Aorta (tissue), 5 donors: ENCODE results near the gene ZMYM3. TPM values are rescaled to one million over a fixed set of nuclear protein-coding genes. Genes with fewer than 3 reads are reported as not detected.

Experiments used
- ATAC-seq: fragments of 200-7000 bp; cut with Tn5 transposase; one replicate; pipeline ENCODE4 v1.9.1; 2022; ENCODE audit warnings: moderate library complexity; ENCODE audit not compliant: low FRiP score
- DNase-seq, 2 donors: peaks; one replicate each; pipeline ENCODE4 v3.0.0-alpha.2; 2020
- H3K27ac ChIP-seq, 2 donors: one replicate each; pipeline ENCODE4 v1.5.1; 2013; ENCODE audit warnings: low read length in 2 of 2, mild to moderate bottlenecking in 2 of 2, moderate library complexity in 2 of 2, control low read depth in 1 of 2, inconsistent platforms in 1 of 2, low read depth in 1 of 2
- H3K27me3 ChIP-seq, 2 donors: one replicate each; pipeline ENCODE4 v1.6.1; 2013; ENCODE audit warnings: control low read depth in 1 of 2, low read length in 1 of 2, mild to moderate bottlenecking in 1 of 2, moderate library complexity in 1 of 2; ENCODE audit not compliant: insufficient read depth in 2 of 2, control insufficient read depth in 1 of 2
- H3K36me3 ChIP-seq, 2 donors: one replicate each; pipeline ENCODE4 v1.6.1; 2013; ENCODE audit warnings: control low read depth in 1 of 2, low read length in 1 of 2, mild to moderate bottlenecking in 1 of 2; ENCODE audit not compliant: insufficient read depth in 2 of 2, control insufficient read depth in 1 of 2
- H3K4me1 ChIP-seq, 2 donors: one replicate each; pipeline ENCODE4 v1.6.1; 2013; ENCODE audit warnings: low read length in 2 of 2, control low read depth in 1 of 2, mild to moderate bottlenecking in 1 of 2, moderate library complexity in 1 of 2; ENCODE audit not compliant: insufficient read depth in 2 of 2, control insufficient read depth in 1 of 2
- H3K4me3 ChIP-seq, 2 donors: one replicate each; pipeline ENCODE4 v1.5.1; 2013; ENCODE audit warnings: low read length in 2 of 2, control low read depth in 1 of 2, mild to moderate bottlenecking in 1 of 2
- H3K9me3 ChIP-seq: one replicate; pipeline ENCODE4 v1.6.1; 2013; ENCODE audit warnings: mild to moderate bottlenecking, low read length; ENCODE audit not compliant: control insufficient read depth
- WGBS, 2 donors: extraction: QIAGEN DNeasy Blood & Tissue Kit; methylation state at CpG; one replicate each; pipeline ENCODE4 v1.1.7; 2013; 5-methylcytosine and 5-hydroxymethylcytosine counted together
- intact Hi-C, 2 donors: fragments of 100-400 bp; cut with DNase I; formaldehyde crosslinking; loops; one replicate each; pipeline versions ENCODE4 v1.14.2 to v1.15.0; 2022
- polyA plus RNA-seq, 2 donors: library from polyadenylated mRNA; stranded (reverse); fragments of 200-250 nt; gene quantifications; one replicate each; pipeline ENCODE4 v1.2.3, GENCODE V29; 2013
- total RNA-seq, 2 donors: library from RNA; stranded (reverse); fragmentation: NEBNext Ultra II Directional; extraction: Animal tissue kit (Norgen Biotek cat#: 25700); gene quantifications; one replicate each; pipeline ENCODE4 v1.2.1, GENCODE V29; 2021
- donor health status: healthy with polysubstance abuse.
- donor health status: Bipolar disorder and iron deficiency.
- donor health status: DM: no; HTN: no; CAD: no.
- donor health status: DM: no; HTN: no; CAD: no.
- donor health status: DM: yes; HTN: yes; CAD: no.

Gene ZMYM3
- total and polyA plus RNA-seq, 4 donors: 3.8 to 26.0 (median 15.4) TPM

DNA sequence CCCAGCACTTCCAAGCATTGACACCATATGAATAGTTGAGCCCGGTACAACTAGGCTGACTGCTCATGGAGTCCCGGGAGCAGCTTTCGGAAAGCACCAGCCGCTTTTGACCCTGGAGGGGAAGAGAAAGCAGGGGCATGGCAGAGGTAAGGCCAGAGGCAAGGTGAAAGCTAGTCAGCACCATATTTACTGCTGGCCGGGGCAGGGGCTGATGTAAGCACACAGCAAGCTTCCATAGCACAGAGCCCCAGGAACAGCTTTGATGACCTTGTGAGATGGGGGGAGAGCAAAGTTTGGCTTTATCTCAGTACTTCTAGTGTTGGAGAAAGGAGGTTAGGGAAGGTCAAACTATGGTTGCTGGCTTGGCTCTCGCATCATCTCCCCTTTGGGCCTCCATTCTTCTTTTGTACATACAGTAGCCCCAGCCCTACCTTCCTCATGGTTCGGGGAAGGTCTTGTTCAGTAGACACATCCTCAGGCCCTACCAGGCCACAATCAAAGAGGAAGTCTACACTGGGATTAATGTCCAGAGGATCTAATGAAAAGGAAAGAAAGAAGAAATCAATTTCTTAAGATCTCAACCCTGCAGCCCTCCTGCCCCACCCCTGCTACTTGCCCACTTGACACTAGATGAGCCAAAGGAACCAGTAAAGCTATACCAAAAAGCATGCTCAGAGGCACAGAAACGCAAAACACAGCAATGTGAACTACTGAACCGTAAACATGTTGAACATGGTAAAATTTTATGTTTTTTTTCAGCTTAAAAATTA is 9.4 kb downstream of the ZMYM3 start:
- DNase-seq (no peak), ATAC-seq (no peak)
- H3K27me3 ChIP-seq: no peaks in the 10 kb centered on the region
- WGBS, 2 donors: 89 to 91% methylated on average over 9 of the region's 9 CpGs
- H3K36me3 ChIP-seq: peaks cover 0 to 9% of the 10 kb centered on the region in 2 donors
- H3K9me3 ChIP-seq: no peaks in the 10 kb centered on the region
- no peak overlapping the region for H3K27ac ChIP-seq
- H3K4me1 ChIP-seq: no peaks in the 10 kb centered on the region
- no peak overlapping the region for H3K4me3 ChIP-seq
- intact Hi-C loops: no loop called here

DNA sequence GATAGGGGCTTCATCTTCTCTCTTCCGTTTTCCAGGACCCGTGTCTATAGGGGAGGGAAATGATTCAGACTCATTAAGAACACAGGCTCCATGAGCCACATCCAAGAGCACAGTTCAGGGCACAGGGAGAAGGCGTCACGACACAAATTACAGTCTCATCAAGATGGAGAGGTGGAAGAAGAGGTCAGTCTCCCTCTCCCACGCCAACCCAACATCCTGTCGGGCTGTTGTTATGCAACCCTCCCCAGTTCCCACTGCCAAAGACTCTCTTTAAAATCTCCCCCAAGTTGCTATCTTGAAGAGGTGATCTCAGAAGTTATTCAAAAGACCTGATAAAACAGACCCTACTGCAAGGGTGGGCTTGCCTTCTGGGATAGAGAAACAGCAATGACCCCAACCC is 12.6 kb downstream of the ZMYM3 start:
- intact Hi-C loops: no loop called here
- no peaks in the 10 kb centered on the region for H3K9me3 ChIP-seq
- no peaks in the 10 kb centered on the region for H3K4me1 ChIP-seq
- H3K27me3 ChIP-seq: no peaks in the 10 kb centered on the region
- ATAC-seq (no peak), DNase-seq (no peak)
- no peak overlapping the region for H3K4me3 ChIP-seq
- 77 to 84% methylated on average over 6 of the region's 6 CpGs for WGBS, 2 donors
- peaks cover 0 to 7% of the 10 kb centered on the region in 2 donors for H3K36me3 ChIP-seq
- no peak overlapping the region for H3K27ac ChIP-seq

DNA sequence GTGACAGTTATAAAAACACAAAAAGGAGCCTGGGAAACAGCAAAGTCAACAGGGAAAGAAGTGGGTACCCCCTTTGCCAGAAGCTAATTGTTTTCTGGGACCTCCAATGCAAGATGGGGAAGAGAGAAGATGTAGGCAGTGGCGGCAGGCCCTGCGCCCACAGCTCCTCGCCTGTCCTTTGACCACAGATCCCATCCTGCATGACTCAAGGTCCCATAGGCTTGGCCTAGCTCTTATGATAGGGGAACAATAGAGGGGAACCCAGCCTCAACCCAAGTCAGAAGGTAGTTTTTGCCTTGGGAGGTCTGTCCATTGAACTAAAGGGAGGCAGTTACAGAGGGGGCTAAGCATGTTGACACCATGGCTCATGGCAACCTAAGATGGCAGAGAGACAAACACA is 14.2 kb downstream of the ZMYM3 start:
- Histone ChIP-seq H3K9me3 (no peaks in the 10 kb centered on the region), H3K4me1 (no peaks in the 10 kb centered on the region), H3K27me3 (no peaks in the 10 kb centered on the region), H3K36me3 (peaks cover 0 to 7% of the 10 kb centered on the region in 2 donors), H3K4me3 (no peak overlapping the region), H3K27ac (no peak overlapping the region)
- ATAC-seq (no peak), DNase-seq (no peak)
- 78 to 94% methylated on average over 3 of the region's 3 CpGs for WGBS, 2 donors
- intact Hi-C loops: no loop called here

DNA sequence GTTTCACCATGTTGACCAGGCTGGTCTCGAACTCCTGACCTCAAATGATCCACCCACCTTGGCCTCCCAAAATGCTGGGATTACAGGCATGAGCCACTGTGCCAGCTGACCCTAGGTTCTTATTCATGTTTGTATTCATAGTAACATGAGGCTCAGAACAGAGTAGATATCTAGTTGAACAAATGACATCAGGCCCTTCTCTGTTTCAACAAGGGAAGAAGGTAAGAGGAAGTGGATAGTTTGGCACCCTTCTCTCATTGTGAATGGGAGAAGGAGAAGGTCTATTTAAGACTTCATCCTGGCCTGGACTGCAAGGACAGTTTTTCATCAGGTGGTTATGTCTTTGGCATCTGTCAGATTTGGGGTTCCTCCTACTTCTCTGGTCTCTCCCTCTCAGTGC is 17.1 kb downstream of the ZMYM3 start:
- ATAC-seq: no peak

DNA sequence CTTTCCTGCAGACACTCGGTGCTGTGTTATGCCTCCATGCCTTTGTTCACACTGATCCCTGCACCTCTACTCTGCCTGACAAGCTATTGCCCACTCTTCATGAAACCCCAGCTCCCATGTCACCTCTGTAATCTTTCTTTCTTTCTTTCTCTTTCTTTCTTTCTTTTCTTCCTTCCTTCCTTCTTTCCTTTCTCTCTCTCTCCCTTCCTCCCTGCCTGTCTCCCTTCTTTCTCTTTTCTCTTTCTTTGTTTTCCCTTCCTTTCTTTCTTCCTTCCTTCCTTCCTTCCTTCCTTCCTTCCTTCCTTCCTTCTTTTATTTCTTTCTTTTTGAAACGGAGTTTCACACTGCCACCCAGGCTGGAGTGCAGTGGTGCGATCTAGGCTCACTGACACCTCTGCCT is 18.5 kb downstream of the ZMYM3 start:
- H3K4me1 ChIP-seq: no peaks in the 10 kb centered on the region
- no peaks in the 10 kb centered on the region for H3K36me3 ChIP-seq
- 81 to 83% methylated on average over 3 of the region's 3 CpGs for WGBS, 2 donors
- intact Hi-C loops: no loop called here
- no peak for DNase-seq
- H3K4me3 ChIP-seq: no peak overlapping the region
- no peaks in the 10 kb centered on the region for H3K27me3 ChIP-seq
- H3K9me3 ChIP-seq: no peaks in the 10 kb centered on the region
- no peak for ATAC-seq
- H3K27ac ChIP-seq: no peak overlapping the region

More for the DNA sequence above, 17.1 kb downstream of the ZMYM3 start:
- DNase-seq: no peak
- H3K9me3 ChIP-seq: no peaks in the 10 kb centered on the region
- no peak overlapping the region for H3K4me3 ChIP-seq
- WGBS, 2 donors: 33 to 65% methylated on average over 1 of the region's 1 CpG
- peaks cover 0 to under 1% of the 10 kb centered on the region in 2 donors for H3K36me3 ChIP-seq
- intact Hi-C loops: no loop called here
- H3K4me1 ChIP-seq: no peaks in the 10 kb centered on the region
- no peaks in the 10 kb centered on the region for H3K27me3 ChIP-seq
- H3K27ac ChIP-seq: no peak overlapping the region

DNA sequence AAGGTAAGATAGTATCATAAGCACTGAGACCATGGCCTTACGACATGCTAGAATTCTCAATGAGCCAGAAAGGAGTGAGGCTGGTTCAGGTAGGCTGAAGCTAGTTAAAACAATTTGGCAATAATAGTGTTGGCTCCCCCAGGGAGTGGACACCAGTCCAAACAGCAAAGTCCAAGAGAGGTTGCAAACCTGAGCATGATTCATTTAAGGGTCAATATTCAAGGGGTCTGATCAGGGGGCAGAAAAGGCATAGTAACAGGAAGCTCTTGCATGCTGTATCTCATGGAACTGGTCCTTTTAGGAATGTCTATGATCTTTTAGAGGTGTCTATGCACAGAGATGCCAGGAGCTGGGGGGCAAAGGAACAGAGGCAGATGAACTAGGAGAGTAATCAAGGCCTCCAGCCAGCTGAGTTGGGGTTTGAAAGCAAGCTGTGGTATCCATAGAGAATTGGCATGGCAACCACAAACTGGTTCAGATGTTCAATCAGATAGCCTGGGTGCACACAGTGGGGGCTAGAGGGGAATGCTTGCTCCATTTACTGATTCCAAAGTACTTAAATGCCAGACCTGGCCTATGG is 25.8 kb downstream of the ZMYM3 start:
- H3K27me3 ChIP-seq: peaks cover 0 to 2% of the 10 kb centered on the region in 2 donors
- DNase-seq (no peak), ATAC-seq (no peak)
- H3K4me3 ChIP-seq: no peak overlapping the region
- no peaks in the 10 kb centered on the region for H3K9me3 ChIP-seq
- intact Hi-C loops: no loop called here
- no peaks in the 10 kb centered on the region for H3K4me1 ChIP-seq
- 95 to 100% methylated on average over 1 of the region's 1 CpG for WGBS, 2 donors
- no peak overlapping the region for H3K27ac ChIP-seq
- H3K36me3 ChIP-seq: no peaks in the 10 kb centered on the region

DNA sequence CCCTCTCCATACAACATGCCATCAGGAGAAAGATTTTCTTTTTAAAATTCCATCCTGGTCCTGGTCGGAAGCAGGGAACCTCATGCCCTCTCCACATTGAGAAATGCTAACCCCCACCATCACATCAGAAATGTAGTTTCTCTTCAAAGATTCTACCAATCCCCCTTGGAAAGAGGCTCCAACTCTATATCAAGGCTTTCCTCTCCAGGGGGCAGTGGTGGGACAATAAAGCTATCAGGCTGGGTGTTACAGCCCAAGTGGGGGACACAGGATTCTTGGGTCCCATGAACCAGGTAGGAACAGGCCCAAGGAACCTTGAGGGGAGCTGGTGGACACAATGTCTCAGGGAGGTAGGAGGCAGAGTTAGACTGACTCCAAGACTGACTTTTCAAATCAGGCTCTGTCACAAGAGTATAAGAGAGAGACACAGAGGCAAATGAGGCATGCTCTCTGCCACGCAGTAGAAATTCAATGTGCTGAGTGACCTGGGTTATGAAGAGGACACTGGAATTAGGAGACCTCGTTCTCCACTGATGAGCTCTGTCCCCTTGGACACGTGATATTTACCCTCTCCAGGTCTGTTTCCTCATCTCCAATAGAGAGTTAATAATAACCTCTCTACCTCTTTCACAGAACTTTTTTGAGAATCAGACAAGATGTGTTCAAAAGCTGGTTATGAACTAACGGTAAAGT is 26.4 kb downstream of the ZMYM3 start:
- no peak overlapping the region for H3K27ac ChIP-seq
- 62 to 79% methylated on average over 5 of the region's 5 CpGs for whole genome bisulfite sequencing, 2 donors
- H3K9me3 ChIP-seq: no peaks in the 10 kb centered on the region
- H3K4me1 ChIP-seq: no peaks in the 10 kb centered on the region
- H3K27me3 ChIP-seq: peaks cover 0 to 2% of the 10 kb centered on the region in 2 donors
- no peak overlapping the region for H3K4me3 ChIP-seq
- intact Hi-C loops: no loop called here
- no peaks in the 10 kb centered on the region for H3K36me3 ChIP-seq
- no peak for DNase-seq
- ATAC-seq: no peak

DNA sequence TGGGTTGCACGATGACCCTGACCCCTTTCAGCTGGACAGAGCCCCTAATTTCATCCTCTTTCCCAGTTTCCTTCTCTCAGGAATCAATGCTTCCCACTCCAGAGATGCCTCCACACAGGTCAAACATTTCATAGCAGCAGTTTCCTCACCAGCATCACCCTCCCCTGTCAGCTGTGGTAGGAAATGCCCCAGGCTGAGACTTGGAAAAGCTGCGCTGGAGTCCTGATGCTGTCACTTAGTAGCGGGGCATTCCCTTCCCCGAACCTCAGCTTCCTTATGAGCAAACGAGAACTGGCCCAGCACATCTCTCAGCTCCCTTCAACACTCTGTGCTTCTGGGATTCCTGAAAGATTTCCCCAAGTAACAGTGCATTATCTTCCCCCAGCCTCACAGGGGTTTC is 28.3 kb downstream of the ZMYM3 start:
- Histone ChIP-seq H3K4me3 (no peak overlapping the region), H3K4me1 (no peaks in the 10 kb centered on the region), H3K36me3 (no peaks in the 10 kb centered on the region), H3K27ac (no peak overlapping the region), H3K9me3 (no peaks in the 10 kb centered on the region), H3K27me3 (peaks cover 0 to 2% of the 10 kb centered on the region in 2 donors)
- WGBS, 2 donors: 64 to 67% methylated on average over 5 of the region's 5 CpGs
- intact Hi-C loops: no loop called here
- ATAC-seq (no peak), DNase-seq (no peak)
